ELF-1 (cell line): ENCODE results near the gene RBMX.
"Not testable (repeated sequence)": the region's sequence is repeated elsewhere in the genome, so short reads cannot be mapped to it uniquely, and the experiment has no call there.

Source experiments
- DNase-seq: peaks from one replicate; pipeline ENCODE4 v3.0.0-alpha.2; 2016; ENCODE audit warnings: low read depth, low spot score

Gene RBMX

GRCh38 chrX:136880452-136881013, at the start of gene RBMX:
Gene RBMX (minus strand): TSS chrX:136880725. CDS start chrX:136879427, 1,298 bp downstream.
- peak; percentile 99 for DNase-seq

DNA sequence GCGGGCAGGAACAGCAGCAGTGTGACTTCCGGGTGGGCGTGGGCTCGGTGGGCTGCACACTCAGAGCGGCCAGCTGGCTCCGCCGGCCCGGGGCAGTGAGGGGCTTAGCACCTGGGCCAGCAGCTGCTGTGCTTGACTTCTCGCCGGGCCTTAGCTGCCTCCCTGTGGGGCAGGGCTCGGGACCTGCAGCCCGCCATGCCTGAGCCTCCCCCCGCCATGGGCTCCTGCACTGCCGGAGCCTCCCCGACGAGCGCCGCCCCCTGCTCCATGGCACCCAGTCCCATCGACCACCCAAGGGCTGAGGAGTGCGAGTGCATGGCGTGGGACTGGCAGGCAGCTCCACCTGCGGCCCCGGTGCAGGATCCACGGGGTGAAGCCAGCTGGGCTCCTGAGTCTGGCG, 40.9 kb upstream of the RBMX start:
- DNase-seq = not testable (repeated sequence)

- no peak for DNase-seq
These were observed 39.5 kb upstream of the RBMX start for GRCh38 chrX:136920001-136920400.

DNA sequence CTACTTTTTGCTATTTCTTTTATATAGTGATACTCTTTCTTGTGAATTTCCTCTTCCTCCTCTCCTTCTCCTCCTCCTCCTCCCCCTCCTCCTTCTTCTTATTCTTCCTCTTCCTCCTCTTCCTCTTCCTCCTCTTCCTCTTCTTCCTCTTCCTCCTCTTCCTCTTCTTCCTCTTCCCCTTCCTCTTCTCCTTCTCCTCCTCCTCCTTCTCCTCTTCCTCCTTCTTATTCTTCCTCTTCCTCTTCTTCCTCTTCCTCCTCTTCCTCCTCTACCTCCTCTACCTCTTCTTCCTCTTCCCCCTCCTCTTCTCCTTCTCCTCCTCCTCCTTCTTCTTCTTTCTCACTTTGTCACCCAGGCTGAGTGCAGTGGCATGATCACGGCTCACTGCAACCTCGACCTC, 36.3 kb upstream of the RBMX start:
- no peak for DNase-seq

DNA sequence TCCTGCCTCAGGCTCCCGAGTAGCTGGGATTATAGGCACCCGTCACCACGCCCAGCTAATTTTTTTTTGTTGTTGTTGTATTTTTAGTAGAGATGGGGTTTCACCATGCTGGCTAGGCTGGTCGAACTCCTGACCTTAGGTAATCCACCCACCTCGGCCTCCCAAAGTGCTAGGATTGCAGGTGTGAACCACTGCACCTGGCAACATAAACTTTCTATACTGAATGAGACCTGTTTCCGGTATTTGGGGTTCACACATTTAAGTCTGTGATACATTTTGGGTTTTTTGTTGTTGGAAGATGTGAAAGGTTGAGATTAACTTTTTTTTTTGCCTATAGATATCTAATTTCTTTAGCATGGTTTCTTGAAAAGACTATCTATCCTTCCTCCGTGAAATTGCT, 31.1 kb upstream of the RBMX start:
- not testable (repeated sequence) for DNase-seq

DNA sequence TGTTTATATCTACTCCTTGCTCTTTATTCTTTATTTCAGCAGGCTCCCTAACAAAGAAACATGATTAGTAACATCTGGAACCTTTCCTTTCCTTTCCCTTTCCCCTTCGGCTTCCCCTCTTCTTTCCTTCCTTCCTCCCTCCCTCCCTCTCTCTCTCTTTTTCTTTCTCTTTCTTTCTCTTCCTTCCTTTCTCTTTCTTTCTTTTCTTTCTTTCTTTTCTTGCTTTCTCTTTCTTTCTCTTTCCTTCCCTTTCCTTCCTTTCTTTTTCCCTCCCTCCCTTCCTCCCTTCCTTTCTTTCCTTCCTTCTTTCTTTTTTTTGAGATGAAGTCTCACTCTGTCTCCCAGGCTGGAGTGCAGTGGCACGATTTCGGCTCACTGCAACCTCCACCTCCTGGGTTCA, 30.7 kb upstream of the RBMX start:
- no peak for DNase-seq

DNA sequence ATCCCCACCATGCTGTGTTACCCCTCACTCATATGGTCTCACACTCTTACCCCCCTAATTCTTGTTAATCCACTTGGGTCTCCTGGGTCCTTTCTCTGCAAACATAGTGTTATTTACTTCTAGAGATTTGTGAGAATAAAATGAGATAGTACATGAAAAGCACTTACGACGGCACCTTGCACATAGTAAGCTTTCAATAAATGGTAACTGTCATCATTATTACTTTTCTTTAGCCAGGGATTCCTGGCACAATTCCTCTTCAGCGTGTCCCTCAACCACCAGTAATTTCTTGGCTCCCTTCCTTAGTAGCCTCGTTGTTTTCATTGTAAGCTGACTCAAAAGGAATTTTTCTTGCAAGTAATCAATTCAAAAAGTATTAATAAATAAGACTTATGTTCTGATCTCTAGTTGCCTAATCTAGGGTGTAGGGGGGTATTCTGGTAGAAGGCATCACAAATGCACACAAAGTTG, 30.1 kb upstream of the RBMX start:
- DNase-seq = no peak

DNA sequence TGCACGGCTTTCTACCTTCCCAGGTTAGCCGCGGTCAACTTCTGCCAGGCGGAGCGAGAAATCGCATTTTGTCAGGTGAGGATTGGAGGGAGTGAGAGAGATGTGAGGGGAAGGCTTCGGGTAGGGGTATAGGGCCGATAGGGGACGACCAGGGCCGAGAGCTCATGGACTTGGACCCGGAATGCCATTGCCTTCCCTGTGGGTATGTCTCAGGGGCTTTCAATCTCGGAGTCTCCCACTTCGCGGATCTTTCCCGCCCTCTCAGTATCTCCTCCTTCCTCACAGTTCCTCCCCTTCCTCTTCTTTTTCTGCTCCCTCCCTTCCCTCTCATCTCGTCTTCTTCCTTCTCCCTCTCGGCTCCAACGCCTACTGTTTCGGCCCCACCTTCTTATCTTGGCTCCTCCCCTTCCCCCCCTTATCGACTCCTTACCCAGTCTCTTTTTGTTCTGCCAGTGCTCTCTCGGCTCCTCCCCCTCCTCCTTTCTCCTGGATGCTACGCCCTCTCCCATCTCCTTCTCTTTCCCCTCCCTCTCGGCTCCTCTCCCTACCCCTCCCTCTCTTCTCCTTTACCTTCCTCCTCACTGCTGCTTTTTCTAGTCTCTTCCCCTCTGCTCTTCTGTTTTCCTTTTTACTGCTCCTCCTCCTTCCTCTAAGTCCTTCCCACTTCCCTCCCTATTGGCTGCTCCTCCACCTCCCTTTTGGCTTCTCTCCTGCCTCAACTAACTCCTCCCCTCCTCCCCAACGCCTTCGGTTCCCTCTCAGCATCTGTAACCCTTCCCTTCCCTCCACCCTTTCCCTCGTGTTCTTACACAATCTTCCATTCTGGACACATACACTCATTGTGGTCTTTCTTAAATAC, 29.4 kb upstream of the RBMX start:
- DNase-seq = peak; percentile 98

- DNase-seq = peak; percentile 92
These were observed 28.7 kb upstream of the RBMX start for GRCh38 chrX:136909119-136909705.

DNA sequence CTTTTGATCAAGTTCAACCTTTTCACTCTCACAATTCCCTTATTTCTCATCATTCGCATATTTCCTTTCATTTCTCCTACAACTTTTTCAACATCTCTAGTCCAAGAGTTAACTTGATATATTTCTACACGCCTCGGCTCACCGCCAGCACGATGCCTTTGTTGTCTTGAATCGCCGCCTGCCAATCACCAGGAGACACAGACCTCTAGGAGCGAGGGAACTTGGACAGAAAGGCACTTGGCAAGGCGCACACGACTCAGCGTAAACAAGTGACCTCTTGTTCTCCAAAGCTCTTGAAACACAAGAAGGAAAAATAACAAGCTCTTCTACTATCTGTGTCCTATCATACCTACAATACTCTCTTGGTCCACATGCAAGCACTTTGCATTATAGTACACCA, 27.1 kb upstream of the RBMX start:
- DNase-seq = peak; percentile 43

DNA sequence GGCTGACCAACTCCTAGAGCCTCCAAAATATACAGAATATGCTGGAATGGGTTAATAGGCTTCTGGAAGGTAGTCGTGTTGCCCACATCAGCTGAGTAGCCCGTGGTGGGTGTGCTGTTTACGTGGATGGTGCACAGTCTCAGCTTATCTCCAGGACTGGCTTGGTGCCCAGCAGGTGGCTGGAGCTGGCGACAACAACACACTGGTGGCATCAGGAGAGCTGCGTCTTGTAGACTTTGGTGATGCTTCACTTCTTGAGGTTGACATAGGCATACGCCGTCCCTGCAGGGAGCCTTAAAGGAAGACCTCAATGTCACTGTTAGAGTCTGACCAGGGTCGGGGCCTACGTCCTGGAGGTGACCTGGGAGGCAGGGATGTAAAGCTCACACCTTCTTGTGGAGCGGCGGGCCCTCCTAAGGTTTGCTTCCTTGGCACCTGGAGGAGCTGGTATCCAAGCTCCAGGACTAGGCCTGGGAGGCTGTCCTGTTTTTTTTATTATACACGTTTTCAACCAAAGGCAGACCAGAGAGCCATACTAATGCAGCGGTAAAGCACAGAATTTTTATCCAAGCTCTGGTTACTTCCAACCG, 26.5 kb upstream of the RBMX start:
- no peak for DNase-seq

GRCh38 chrX:136904067-136904466, 23.5 kb upstream of the RBMX start:
- not testable (repeated sequence) for DNase-seq

- DNase-seq = not testable (repeated sequence)
These were observed 19.5 kb upstream of the RBMX start for GRCh38 chrX:136900071-136900470.

GRCh38 chrX:136899221-136899620, 18.7 kb upstream of the RBMX start:
- no peak for DNase-seq

GRCh38 chrX:136898752-136899151, 18.2 kb upstream of the RBMX start:
- not testable (repeated sequence) for DNase-seq

- DNase-seq = no peak
These were observed 15.8 kb upstream of the RBMX start for GRCh38 chrX:136896121-136896914.

GRCh38 chrX:136892412-136892811, 11.9 kb upstream of the RBMX start:
- DNase-seq = no peak

GRCh38 chrX:136890596-136890995, 10.1 kb upstream of the RBMX start:
- not testable (repeated sequence) for DNase-seq

GRCh38 chrX:136889269-136889668, 8.7 kb upstream of the RBMX start:
- no peak for DNase-seq

DNA sequence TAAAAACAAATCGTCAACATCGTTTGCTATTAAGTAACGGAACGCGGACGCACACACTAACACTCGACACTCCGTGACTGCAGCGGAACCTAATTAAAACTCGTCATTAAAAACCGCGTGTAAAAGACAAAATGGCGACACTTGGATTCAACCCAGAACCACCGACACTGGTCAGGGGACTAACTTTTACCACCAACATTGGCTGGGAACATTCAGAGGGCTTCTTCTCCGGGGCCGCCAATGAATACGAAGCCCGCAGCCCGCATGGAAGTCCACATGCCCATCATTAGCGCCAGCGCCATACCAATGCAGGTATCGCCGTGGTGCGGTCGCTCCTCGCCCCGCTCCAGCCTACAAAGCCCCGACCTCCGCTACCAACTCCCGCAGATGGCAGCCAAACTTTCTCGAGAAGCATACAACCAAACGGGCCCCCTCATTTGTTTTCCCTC, 498 bp downstream of the RBMX start:
- DNase-seq = no peak

GRCh38 chrX:136879001-136879687, 1.4 kb downstream of the RBMX start:
- DNase-seq = no peak
